Loucy (cell line): Measurements from ENCODE around the gene H1-8.

Experiments
- H2AFZ ChIP-seq: fragments of 200-600 bp; sonication (generic); 2 replicates; pipeline ENCODE4 v1.6.0; 2016; ENCODE audit warnings: antibody characterized with exemption, mild to moderate bottlenecking, low read length, moderate library complexity
- H3F3A ChIP-seq: fragments of 200-600 bp; 2 replicates; pipeline ENCODE4 v1.6.0; 2016; ENCODE audit warnings: antibody characterized with exemption, low read depth, mild to moderate bottlenecking
- H3K27me3 ChIP-seq: fragments of 200-600 bp; sonication (generic); 2 replicates; pipeline ENCODE4 v1.6.1; 2014; ENCODE audit warnings: low read length, mild to moderate bottlenecking; ENCODE audit not compliant: insufficient read depth, poor library complexity, severe bottlenecking
- H3K36me3 ChIP-seq: fragments of 200-600 bp; sonication (generic); 2 replicates; pipeline ENCODE4 v1.6.1; 2016; ENCODE audit warnings: low read length; ENCODE audit not compliant: insufficient read depth
- H3K4me1 ChIP-seq: fragments of 200-600 bp; sonication (generic); 2 replicates; pipeline ENCODE4 v1.5.1; 2014; ENCODE audit warnings: low read length, mild to moderate bottlenecking; ENCODE audit not compliant: insufficient read depth, poor library complexity, severe bottlenecking
- H3K4me2 ChIP-seq: fragments of 200-600 bp; sonication (generic); 2 replicates; pipeline ENCODE4 v1.6.0; 2014; ENCODE audit warnings: antibody characterized with exemption, low read length, low read depth, mild to moderate bottlenecking; ENCODE audit not compliant: poor library complexity, severe bottlenecking
- H3K4me3 ChIP-seq: fragments of 200-600 bp; sonication (generic); 2 replicates; pipeline ENCODE4 v1.5.1; 2014; ENCODE audit warnings: low read length, mild to moderate bottlenecking, mixed read lengths; ENCODE audit not compliant: poor library complexity, severe bottlenecking
- H3K79me2 ChIP-seq: fragments of 200-600 bp; sonication (generic); 2 replicates; pipeline ENCODE4 v1.6.1; 2014; ENCODE audit warnings: low read length; ENCODE audit not compliant: insufficient read depth
- H3K9ac ChIP-seq: fragments of 200-600 bp; sonication (generic); 2 replicates; pipeline ENCODE4 v1.6.0; 2014; ENCODE audit warnings: mild to moderate bottlenecking, low read depth, low read length, moderate library complexity; ENCODE audit not compliant: poor library complexity, severe bottlenecking
- H3K9me2 ChIP-seq: fragments of 200-600 bp; sonication (generic); replicated peaks from 2 replicates; pipeline ENCODE4 v1.6.1; 2016; ENCODE audit warnings: low read depth, low read length, mixed read lengths
- H3K9me3 ChIP-seq: fragments of 200-600 bp; sonication (generic); 2 replicates; pipeline ENCODE4 v1.6.1; 2014; ENCODE audit warnings: mild to moderate bottlenecking, antibody characterized with exemption, low read length, low read depth; ENCODE audit not compliant: insufficient read depth
- H4K20me1 ChIP-seq: fragments of 200-600 bp; sonication (generic); 2 replicates; pipeline ENCODE4 v1.6.0; 2014; ENCODE audit warnings: antibody characterized with exemption, low read length, mild to moderate bottlenecking; ENCODE audit not compliant: insufficient read depth, poor library complexity, severe bottlenecking
- CTCF ChIP-seq: fragments of 200-600 bp; sonication (generic); conservative IDR thresholded peaks from 2 replicates; pipeline ENCODE4 v1.5.1; 2014; ENCODE audit warnings: mild to moderate bottlenecking, antibody characterized with exemption, low read length
- EZH2phosphoT487 ChIP-seq: fragments of 200-600 bp; IDR thresholded peaks from 2 replicates; pipeline ENCODE4 v1.6.1; 2018; ENCODE audit warnings: antibody characterized with exemption, mild to moderate bottlenecking, moderate library complexity, borderline replicate concordance

H1-8 gene

GRCh38 chr3:129531699-129532098 is 11.3 kb upstream of the H1-8 start:
- H3K4me1 ChIP-seq = no peaks in the 10 kb centered on the region
- no peak for TF ChIP-seq EZH2phosphoT487
- TF ChIP-seq CTCF = no peak

GRCh38 chr3:129532261-129532660 is 10.7 kb upstream of the H1-8 start:
- Histone ChIP-seq H2AFZ (no peak overlapping the region), H3K79me2 (no peaks in the 10 kb centered on the region), H3F3A (no peaks in the 10 kb centered on the region), H3K9ac (no peak overlapping the region), H3K36me3 (no peaks in the 10 kb centered on the region), H3K4me1 (no peaks in the 10 kb centered on the region), H3K9me2 (no peaks in the 10 kb centered on the region), H3K9me3 (no peaks in the 10 kb centered on the region), H3K4me2 (no peak overlapping the region), H3K27me3 (no peaks in the 10 kb centered on the region), H3K4me3 (no peak overlapping the region), H4K20me1 (no peaks in the 10 kb centered on the region)
- TF ChIP-seq EZH2phosphoT487 = no peak
- no peak for TF ChIP-seq CTCF

More at GRCh38 chr3:129531699-129532098, 11.3 kb upstream of the H1-8 start:
- Histone ChIP-seq H3F3A (no peaks in the 10 kb centered on the region), H3K9me3 (no peaks in the 10 kb centered on the region), H3K27me3 (no peaks in the 10 kb centered on the region), H3K4me2 (no peak overlapping the region), H3K4me3 (no peak overlapping the region), H3K9me2 (no peaks in the 10 kb centered on the region), H2AFZ (no peak overlapping the region), H3K79me2 (no peaks in the 10 kb centered on the region), H3K36me3 (no peaks in the 10 kb centered on the region), H4K20me1 (no peaks in the 10 kb centered on the region), H3K9ac (no peak overlapping the region)

- no peaks in the 10 kb centered on the region for H3K36me3 ChIP-seq
- H3F3A ChIP-seq = no peaks in the 10 kb centered on the region
- no peak overlapping the region for H3K4me2 ChIP-seq
- H3K4me1 ChIP-seq = no peaks in the 10 kb centered on the region
- H3K4me3 ChIP-seq = no peak overlapping the region
- no peaks in the 10 kb centered on the region for H4K20me1 ChIP-seq
- H3K27me3 ChIP-seq = no peaks in the 10 kb centered on the region
- TF ChIP-seq EZH2phosphoT487 (no peak), CTCF (no peak)
- no peaks in the 10 kb centered on the region for H3K79me2 ChIP-seq
- no peak overlapping the region for H2AFZ ChIP-seq
- H3K9me3 ChIP-seq = no peaks in the 10 kb centered on the region
- H3K9ac ChIP-seq = no peak overlapping the region
- no peaks in the 10 kb centered on the region for H3K9me2 ChIP-seq
Observed at GRCh38 chr3:129533406-129533805, 9.6 kb upstream of the H1-8 start.
